HG03108 (cell line): ENCODE measurements around the gene CHMP1A.
"Not testable (repeated sequence)": the region's sequence is repeated elsewhere in the genome, so short reads cannot be mapped to it uniquely, and the experiment has no call there.

Source experiments
- ATAC-seq: cut with Tn5 transposase; IDR thresholded peaks from one replicate; pipeline ENCODE4 v1.9.1; 2021; ENCODE audit warnings: moderate library complexity; ENCODE audit not compliant: unreplicated experiment

The CHMP1A gene

GRCh38 chr16:89661215-89661614 is 3.7 kb upstream of the CHMP1A start:
- ATAC-seq = no peak

GRCh38 chr16:89660146-89660545 is 2.6 kb upstream of the CHMP1A start:
- ATAC-seq = no peak

- ATAC-seq = no peak
Observed at GRCh38 chr16:89658221-89658879, 842 bp upstream of the CHMP1A start.

GRCh38 chr16:89656435-89657121 is 930 bp downstream of the CHMP1A start:
- ATAC-seq = no peak

- no peak for ATAC-seq
Observed at GRCh38 chr16:89655062-89655643, 2.4 kb downstream of the CHMP1A start.

GRCh38 chr16:89653656-89654295 is 3.7 kb downstream of the CHMP1A start:
- ATAC-seq = no peak

GRCh38 chr16:89651584-89651983 is 5.9 kb downstream of the CHMP1A start:
- no peak for ATAC-seq

GRCh38 chr16:89646906-89647305 is 10.6 kb downstream of the CHMP1A start:
- ATAC-seq = no peak

GRCh38 chr16:89646270-89646669 is 11.2 kb downstream of the CHMP1A start:
- ATAC-seq = no peak

GRCh38 chr16:89645122-89645521 is 12.4 kb downstream of the CHMP1A start:
- ATAC-seq = no peak

- ATAC-seq = no peak
Observed at GRCh38 chr16:89643769-89644300, 13.7 kb downstream of the CHMP1A start.

- ATAC-seq = no peak
Observed at GRCh38 chr16:89642574-89642973, 14.9 kb downstream of the CHMP1A start.

- no peak for ATAC-seq
Observed at GRCh38 chr16:89641458-89642119, 15.9 kb downstream of the CHMP1A start.

- ATAC-seq = no peak
Observed at GRCh38 chr16:89639385-89639784, 18.1 kb downstream of the CHMP1A start.

- no peak for ATAC-seq
Observed at GRCh38 chr16:89638455-89638854, 19.1 kb downstream of the CHMP1A start.

GRCh38 chr16:89637379-89637778 is 20.1 kb downstream of the CHMP1A start:
- ATAC-seq = no peak

GRCh38 chr16:89636663-89637062 is 20.8 kb downstream of the CHMP1A start:
- no peak for ATAC-seq

GRCh38 chr16:89634463-89635385 is 22.8 kb downstream of the CHMP1A start:
- not testable (repeated sequence) for ATAC-seq

GRCh38 chr16:89633064-89633631 is 24.4 kb downstream of the CHMP1A start:
- ATAC-seq = no peak
